Fibroblast of lung (primary cell): ENCODE measurements around the gene CASP12.

Experiments
- CTCF ChIP-seq, 2 donors: IDR thresholded peaks in 1 of 2; conservative IDR thresholded peaks in 1 of 2; 1 replicate in 1 of 2; 2 replicates in 1 of 2; pipeline ENCODE4 v1.5.1; 2011 to 2012; ENCODE audit warnings: low read length in 2 of 2, control low read depth in 1 of 2, inconsistent platforms in 1 of 2, low read depth in 1 of 2, mild to moderate bottlenecking in 1 of 2
- EZH2 ChIP-seq: IDR thresholded peaks from 2 replicates; pipeline ENCODE4 v1.5.1; 2012; ENCODE audit warnings: low read length, control low read depth, mild to moderate bottlenecking; ENCODE audit errors: missing control alignments

GRCh38 chr11:104917271-104918112 is 19.2 kb upstream of the CASP12 start:
- TF ChIP-seq CTCF (conservative IDR thresholded peaks at IDR 0.05 in 1 of 2, IDR thresholded peaks at IDR 0.05 in 1 of 2; ENCODE audit: low read depth in 1 of 2, low read length in 2 of 2): no peak
- no peak for TF ChIP-seq EZH2
